Body of pancreas (tissue), 4 donors: ENCODE data around the gene NPR2.

Experiments used
- POLR2A ChIP-seq, 3 donors: fragments of 450-650 bp; IDR thresholded peaks; one replicate each; pipeline ENCODE4 v1.6.1; 2016; ENCODE audit warnings: antibody characterized with exemption in 3 of 3, mild to moderate bottlenecking in 2 of 3
- TF ChIP-seq, protein P1 (sequence below), 7 experiments: fragments of 450-650 bp in 4 of 7; fragments of 200-600 bp in 3 of 7; sonication (generic) in 3 of 7; IDR thresholded peaks; one replicate each; pipeline ENCODE4 v1.5.1; 2016 to 2019; ENCODE audit warnings: antibody characterized with exemption in 7 of 7

GRCh38 chr9:35814841-35815543 lies 23.6 kb downstream of the NPR2 start, which contains the start of gene HINT2:
- TF ChIP-seq, protein P1, sequence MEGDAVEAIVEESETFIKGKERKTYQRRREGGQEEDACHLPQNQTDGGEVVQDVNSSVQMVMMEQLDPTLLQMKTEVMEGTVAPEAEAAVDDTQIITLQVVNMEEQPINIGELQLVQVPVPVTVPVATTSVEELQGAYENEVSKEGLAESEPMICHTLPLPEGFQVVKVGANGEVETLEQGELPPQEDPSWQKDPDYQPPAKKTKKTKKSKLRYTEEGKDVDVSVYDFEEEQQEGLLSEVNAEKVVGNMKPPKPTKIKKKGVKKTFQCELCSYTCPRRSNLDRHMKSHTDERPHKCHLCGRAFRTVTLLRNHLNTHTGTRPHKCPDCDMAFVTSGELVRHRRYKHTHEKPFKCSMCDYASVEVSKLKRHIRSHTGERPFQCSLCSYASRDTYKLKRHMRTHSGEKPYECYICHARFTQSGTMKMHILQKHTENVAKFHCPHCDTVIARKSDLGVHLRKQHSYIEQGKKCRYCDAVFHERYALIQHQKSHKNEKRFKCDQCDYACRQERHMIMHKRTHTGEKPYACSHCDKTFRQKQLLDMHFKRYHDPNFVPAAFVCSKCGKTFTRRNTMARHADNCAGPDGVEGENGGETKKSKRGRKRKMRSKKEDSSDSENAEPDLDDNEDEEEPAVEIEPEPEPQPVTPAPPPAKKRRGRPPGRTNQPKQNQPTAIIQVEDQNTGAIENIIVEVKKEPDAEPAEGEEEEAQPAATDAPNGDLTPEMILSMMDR (IDR thresholded peaks at IDR 0.05), result peak in 2 of 7 experiments; percentile 2 to 3
- TF ChIP-seq POLR2A (IDR thresholded peaks at IDR 0.05), result peak; percentile 89 to 95 (median 94)
